Stimulated activated CD8-positive, alpha-beta memory T cell treated with anti-CD3 and anti-CD28 coated beads, Interleukin-12 subunit alpha, Interleukin-12 subunit beta, amount 100 ng/mL, for 4 hours (primary cell): ENCODE data around the gene MRTFA.
"Not testable (repeated sequence)": the region's sequence is repeated elsewhere in the genome, so short reads cannot be mapped to it uniquely, and the experiment has no call there.

ENCODE experiments used
- DNase-seq: peaks from one replicate; pipeline ENCODE4 v3.0.0-alpha.2; 2020; ENCODE audit warnings: low read depth

The MRTFA gene

GRCh38 chr22:40636380-40637182 lies at the start of gene MRTFA:
TSS of gene MRTFA (minus strand) at chr22:40636719.
- DNase-seq: peak; percentile 99

GRCh38 chr22:40685406-40685805 lies 48.9 kb upstream of the MRTFA start:
- DNase-seq: no peak

DNA sequence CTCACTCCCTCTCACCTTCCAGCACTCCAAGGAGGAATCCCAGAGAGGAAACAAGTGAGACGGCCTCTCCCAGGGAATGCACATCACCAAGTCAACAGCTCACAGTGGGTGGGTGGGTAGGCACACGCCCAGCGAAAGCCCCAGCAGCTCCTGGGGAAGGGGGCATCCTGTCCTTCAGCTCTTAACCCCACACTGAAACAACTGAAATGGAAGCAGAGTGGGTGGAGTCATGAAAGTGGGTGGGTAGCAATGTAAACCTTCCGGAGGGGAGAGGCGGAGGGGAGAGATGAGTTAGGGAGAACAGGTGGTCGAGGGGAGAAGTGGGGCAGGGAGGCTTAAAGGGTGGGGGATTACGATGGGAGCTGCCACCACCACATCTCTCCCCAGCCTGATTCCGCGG lies 48.2 kb upstream of the MRTFA start:
- DNase-seq: no peak

DNA sequence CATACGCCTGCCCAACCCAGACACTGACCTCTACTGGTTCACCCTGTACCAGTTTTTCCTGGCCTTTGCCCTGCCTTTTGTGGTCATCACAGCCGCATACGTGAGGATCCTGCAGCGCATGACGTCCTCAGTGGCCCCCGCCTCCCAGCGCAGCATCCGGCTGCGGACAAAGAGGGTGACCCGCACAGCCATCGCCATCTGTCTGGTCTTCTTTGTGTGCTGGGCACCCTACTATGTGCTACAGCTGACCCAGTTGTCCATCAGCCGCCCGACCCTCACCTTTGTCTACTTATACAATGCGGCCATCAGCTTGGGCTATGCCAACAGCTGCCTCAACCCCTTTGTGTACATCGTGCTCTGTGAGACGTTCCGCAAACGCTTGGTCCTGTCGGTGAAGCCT lies 44.9 kb upstream of the MRTFA start:
- DNase-seq: no peak

DNA sequence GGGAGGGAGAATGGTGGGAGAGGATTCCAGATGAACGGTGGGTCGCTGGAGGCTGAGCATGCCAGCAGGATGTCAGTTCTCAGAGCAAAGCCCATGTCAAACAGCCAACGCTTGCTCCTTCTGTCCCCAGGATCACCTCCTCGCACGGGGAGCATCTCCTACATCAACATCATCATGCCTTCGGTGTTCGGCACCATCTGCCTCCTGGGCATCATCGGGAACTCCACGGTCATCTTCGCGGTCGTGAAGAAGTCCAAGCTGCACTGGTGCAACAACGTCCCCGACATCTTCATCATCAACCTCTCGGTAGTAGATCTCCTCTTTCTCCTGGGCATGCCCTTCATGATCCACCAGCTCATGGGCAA lies 44.3 kb upstream of the MRTFA start:
- DNase-seq: no peak

- DNase-seq: no peak
Measured at GRCh38 chr22:40679964-40680818, 43.7 kb upstream of the MRTFA start.

- no peak for DNase-seq
Measured at GRCh38 chr22:40679249-40679963, 42.9 kb upstream of the MRTFA start, which contains the start of gene MCHR1. TSS of gene MCHR1 (plus strand) at chr22:40679484. CDS start at chr22:40679653, 169 bp downstream.

GRCh38 chr22:40678493-40679248 lies 42.2 kb upstream of the MRTFA start:
- DNase-seq: no peak

GRCh38 chr22:40676644-40677043 lies 40.1 kb upstream of the MRTFA start:
- no peak for DNase-seq

DNA sequence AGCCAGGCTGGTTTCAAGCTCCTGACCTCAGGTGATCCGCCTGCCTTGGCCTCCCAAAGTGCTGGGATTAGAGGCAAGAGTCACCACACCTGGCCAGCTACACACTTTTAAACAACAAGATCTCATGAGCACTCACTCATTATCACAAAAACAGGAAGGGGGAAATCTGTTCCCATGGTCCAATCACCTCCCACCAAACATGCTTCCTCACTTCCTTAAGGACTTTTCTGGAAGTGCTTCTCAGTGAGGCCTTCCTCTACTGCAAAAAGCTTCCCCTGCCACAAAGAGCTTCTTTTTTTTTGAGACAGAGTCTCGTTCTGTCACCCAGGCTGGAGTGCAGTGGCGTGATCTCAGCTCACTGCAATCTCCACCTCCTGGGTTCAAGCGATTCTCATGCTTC lies 39.6 kb upstream of the MRTFA start:
- not testable (repeated sequence) for DNase-seq

GRCh38 chr22:40674274-40674673 lies 37.8 kb upstream of the MRTFA start:
- no peak for DNase-seq

DNA sequence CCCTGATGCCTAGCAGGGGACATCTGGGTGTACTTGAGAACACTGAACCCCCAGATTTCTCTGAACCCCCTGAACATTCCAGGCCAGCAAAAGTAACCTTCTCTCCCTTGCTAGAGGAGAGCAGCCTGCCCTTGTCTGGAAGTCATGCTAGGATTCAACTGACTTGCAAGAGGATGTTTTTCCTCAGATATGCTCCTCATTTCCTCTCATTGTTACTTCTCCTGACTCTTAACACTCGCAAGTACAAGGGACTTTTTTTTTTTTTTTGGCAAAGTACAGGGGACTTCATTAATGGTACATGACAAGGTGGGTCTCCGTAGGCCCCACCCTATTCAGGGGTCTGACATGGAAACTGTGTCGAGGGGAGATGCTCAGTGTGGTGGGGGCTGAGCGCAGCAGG lies 36.5 kb upstream of the MRTFA start:
- DNase-seq: no peak

- DNase-seq: no peak
Measured at GRCh38 chr22:40671796-40672360, 35.4 kb upstream of the MRTFA start.

- no peak for DNase-seq
Measured at GRCh38 chr22:40671369-40671768, 34.9 kb upstream of the MRTFA start.

DNA sequence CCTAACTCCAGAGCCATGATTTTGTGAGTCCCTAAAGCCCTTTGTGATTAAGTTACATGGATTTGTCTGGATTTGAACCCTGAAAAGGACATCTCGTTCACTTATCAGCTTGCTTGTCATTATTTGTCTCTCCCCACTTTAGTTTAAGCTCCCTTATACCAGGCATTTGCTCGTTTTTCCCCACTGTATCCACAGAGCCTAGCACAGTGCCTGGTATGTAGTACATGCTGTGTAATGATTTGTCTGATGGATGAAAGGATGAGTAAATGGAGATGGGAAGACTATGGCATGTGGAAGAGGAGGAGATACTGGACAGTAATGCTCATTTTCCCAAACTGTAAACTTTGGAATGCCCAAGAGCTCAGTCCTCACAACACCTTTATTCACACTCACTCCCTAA lies 33.5 kb upstream of the MRTFA start:
- DNase-seq: no peak

DNA sequence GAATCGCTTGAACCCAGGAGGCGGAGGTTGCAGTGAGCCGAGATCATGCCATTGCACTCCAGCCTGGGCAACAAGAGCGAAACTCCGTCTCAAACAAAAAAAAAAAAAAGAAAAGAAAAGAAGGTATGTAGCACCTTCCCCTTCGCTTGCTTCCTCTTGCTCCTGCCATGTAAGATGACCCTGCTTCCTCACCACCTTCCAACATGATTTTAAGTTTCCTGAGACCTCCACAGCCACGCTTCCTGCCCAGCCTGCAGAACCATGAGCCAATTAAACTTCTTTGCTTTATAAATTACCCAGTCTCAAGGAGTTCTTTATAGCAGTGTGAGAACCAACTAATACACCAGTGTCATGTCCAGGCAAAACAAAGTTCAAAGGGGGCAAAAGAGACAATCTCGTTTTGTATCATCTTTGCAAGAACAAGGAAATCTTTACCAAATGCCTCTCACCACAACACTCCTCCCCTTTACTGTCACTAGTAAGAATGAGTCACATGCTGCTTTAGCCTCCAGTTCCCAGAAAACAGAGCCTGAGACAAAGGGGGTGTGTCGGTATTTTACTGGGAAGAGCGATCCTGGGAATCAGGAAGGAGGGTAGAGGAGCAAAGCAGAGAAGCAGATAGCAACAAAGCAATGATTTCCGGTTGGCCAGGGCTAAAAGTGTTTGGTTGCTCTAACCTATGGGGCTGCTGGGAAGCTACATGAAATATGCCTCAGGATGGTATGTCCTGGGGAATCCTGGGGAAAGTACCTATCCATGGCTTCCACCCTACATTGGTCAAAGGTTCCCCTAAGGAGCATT lies 32.3 kb upstream of the MRTFA start:
- no peak for DNase-seq

- DNase-seq: no peak
Measured at GRCh38 chr22:40666151-40666848, 29.8 kb upstream of the MRTFA start.

- no peak for DNase-seq
Measured at GRCh38 chr22:40665312-40665711, 28.8 kb upstream of the MRTFA start.

- DNase-seq: no peak
Measured at GRCh38 chr22:40661671-40662070, 25.2 kb upstream of the MRTFA start.

- DNase-seq: no peak
Measured at GRCh38 chr22:40660730-40661129, 24.2 kb upstream of the MRTFA start.
